ENCODE results near the gene TENM4.

The TENM4 gene

DNA sequence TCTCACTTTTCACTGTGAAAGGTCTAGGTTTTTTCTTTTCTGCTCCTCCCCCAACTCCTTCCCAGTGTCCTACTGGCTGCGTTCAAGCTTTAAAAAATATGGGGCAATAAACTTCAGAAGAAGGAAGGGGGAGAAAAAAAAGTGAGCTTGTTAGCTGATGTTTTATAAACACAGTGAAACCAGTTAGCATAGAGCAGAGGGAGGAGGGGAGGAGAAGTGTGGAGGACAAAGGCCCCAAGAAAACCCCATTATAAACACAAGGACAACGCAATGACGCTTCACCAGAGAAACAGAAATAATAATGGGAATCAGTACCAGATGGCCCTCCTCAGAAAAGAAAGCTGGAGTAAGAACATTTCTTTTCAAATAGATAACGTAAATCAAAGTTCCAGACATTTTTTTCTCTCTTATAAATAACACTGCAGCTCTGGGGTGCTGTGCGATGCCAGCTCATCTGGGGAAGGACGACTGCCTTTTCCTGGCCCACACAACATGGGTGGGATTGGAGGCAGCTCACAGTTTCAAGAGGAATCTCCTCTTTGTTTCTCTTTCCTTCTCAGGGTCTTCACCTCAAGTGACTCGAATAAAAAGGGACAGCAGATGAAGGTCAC lies 630.8 kb downstream of the TENM4 start:
- Histone ChIP-seq H4K20me1 (ENCODE audit: insufficient read depth, low read length) (no peaks in the 10 kb centered on the region), H3K9me3 (ENCODE audit: insufficient read depth, low read length, severe bottlenecking) (no peaks in the 10 kb centered on the region), H3K36me3 (ENCODE audit: insufficient read depth, low read length) (no peaks in the 10 kb centered on the region), H3K9ac (ENCODE audit: low read depth, low read length) (no peak overlapping the region), H3K27ac (ENCODE audit: low read length) (no peak overlapping the region), H3K4me2 (ENCODE audit: insufficient read depth, low read length) (no peak overlapping the region), H2AFZ (ENCODE audit: low read depth, low read length) (no peak overlapping the region), H3K27me3 (ENCODE audit: insufficient read depth, low read length, poor library complexity) (peaks cover 4% of the 10 kb centered on the region), H3K79me2 (ENCODE audit: insufficient read depth, low read length) (no peaks in the 10 kb centered on the region), H3K4me1 (ENCODE audit: insufficient read depth, low read length) (no peaks in the 10 kb centered on the region), H3K4me3 (ENCODE audit: low read depth in 1 of 2, low read length in 2 of 2) (no peak overlapping the region)
- DNase-seq: no peak
- no peak for TF ChIP-seq CTCF (IDR thresholded peaks at IDR 0.05; ENCODE audit: borderline replicate concordance, extremely low read depth, low read length, poor library complexity, severe bottlenecking)
- no peak for ATAC-seq (ENCODE audit: insufficient read depth, low read depth)

GRCh38 chr11:78808923-78809322 lies 631.9 kb downstream of the TENM4 start:
- Histone ChIP-seq H3K27ac (ENCODE audit: low read length) (no peak overlapping the region), H3K9ac (ENCODE audit: low read depth, low read length) (no peak overlapping the region), H2AFZ (ENCODE audit: low read depth, low read length) (no peak overlapping the region), H3K4me2 (ENCODE audit: insufficient read depth, low read length) (no peak overlapping the region), H3K36me3 (ENCODE audit: insufficient read depth, low read length) (no peaks in the 10 kb centered on the region), H3K4me1 (ENCODE audit: insufficient read depth, low read length) (no peaks in the 10 kb centered on the region), H3K27me3 (ENCODE audit: insufficient read depth, low read length, poor library complexity) (peaks cover 3% of the 10 kb centered on the region), H3K79me2 (ENCODE audit: insufficient read depth, low read length) (no peaks in the 10 kb centered on the region), H3K4me3 (ENCODE audit: low read depth in 1 of 2, low read length in 2 of 2) (no peak overlapping the region), H3K9me3 (ENCODE audit: insufficient read depth, low read length, severe bottlenecking) (no peaks in the 10 kb centered on the region), H4K20me1 (ENCODE audit: insufficient read depth, low read length) (no peaks in the 10 kb centered on the region)
- DNase-seq: no peak
- ATAC-seq (ENCODE audit: insufficient read depth, low read depth): no peak
- TF ChIP-seq EZH2 (IDR thresholded peaks at IDR 0.05; ENCODE audit: borderline replicate concordance, low read depth, low read length, severe bottlenecking) (no peak), CTCF (IDR thresholded peaks at IDR 0.05; ENCODE audit: borderline replicate concordance, extremely low read depth, low read length, poor library complexity, severe bottlenecking) (no peak)

GRCh38 chr11:78807351-78807750 lies 633.5 kb downstream of the TENM4 start:
- no peak for TF ChIP-seq CTCF (IDR thresholded peaks at IDR 0.05; ENCODE audit: borderline replicate concordance, extremely low read depth, low read length, poor library complexity, severe bottlenecking)
- TF ChIP-seq EZH2 (IDR thresholded peaks at IDR 0.05; ENCODE audit: borderline replicate concordance, low read depth, low read length, severe bottlenecking): no peak
- Histone ChIP-seq H3K36me3 (ENCODE audit: insufficient read depth, low read length) (no peaks in the 10 kb centered on the region), H3K27me3 (ENCODE audit: insufficient read depth, low read length, poor library complexity) (no peaks in the 10 kb centered on the region), H2AFZ (ENCODE audit: low read depth, low read length) (no peak overlapping the region), H3K79me2 (ENCODE audit: insufficient read depth, low read length) (no peaks in the 10 kb centered on the region), H3K4me1 (ENCODE audit: insufficient read depth, low read length) (no peaks in the 10 kb centered on the region), H3K9me3 (ENCODE audit: insufficient read depth, low read length, severe bottlenecking) (no peaks in the 10 kb centered on the region), H4K20me1 (ENCODE audit: insufficient read depth, low read length) (no peaks in the 10 kb centered on the region), H3K4me3 (ENCODE audit: low read depth in 1 of 2, low read length in 2 of 2) (no peak overlapping the region), H3K27ac (ENCODE audit: low read length) (no peak overlapping the region), H3K9ac (ENCODE audit: low read depth, low read length) (no peak overlapping the region), H3K4me2 (ENCODE audit: insufficient read depth, low read length) (no peak overlapping the region)
- DNase-seq (no peak), ATAC-seq (ENCODE audit: insufficient read depth, low read depth) (no peak)

All from DND-41 (cell line).